Endometrium (tissue), 2 donors: ENCODE measurements around the gene NEO1.

ENCODE experiments used
- FAIRE-seq: peaks from 2 replicates; lab custom pipeline; 2012; peaks lifted over from hg19 to GRCh38; lab: Jason Lieb, UNC
- donor health status: control.
- donor health status: control.

Gene NEO1

DNA sequence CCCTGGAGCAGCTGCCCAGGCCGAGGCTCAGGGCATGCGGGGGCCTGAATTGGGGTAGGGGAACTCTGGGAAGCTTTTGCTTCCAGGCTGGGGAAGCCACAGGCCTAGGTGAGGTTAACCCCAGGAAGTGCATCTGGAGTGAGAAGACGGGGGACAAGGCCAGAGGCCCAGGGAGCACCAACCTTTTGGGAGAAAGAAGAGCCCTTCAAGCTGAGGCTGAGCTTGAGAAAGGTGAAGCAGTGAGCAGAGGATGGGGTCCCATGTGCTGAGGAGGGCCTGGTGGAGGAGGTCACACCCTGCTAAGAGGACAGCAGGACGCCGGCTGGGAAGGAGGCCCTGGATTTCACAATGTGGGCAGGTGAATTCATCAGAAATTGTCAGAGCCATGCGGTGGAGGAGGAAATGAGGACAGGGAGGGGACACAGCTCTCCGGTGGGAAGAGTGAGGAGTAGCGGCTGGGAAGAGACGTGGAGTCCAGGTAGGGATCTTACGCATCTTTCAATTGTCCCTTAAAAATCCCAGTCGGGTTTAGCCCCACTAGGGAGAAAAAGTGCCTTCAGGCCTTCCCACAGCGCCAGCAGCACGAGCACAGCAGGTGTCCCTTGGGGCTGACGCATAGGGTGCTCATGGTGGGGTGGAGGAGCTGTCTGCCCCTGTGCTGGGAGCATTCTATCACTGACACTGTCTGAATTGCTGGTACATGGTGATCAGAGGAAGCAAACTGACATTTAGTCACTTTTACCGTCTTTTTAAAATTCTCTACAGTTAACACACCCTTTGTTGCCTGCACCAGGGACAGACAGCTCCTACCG lies 265.6 kb downstream of the NEO1 start:
- no peak for FAIRE-seq

GRCh38 chr15:73318463-73319351 lies 266.4 kb downstream of the NEO1 start:
- FAIRE-seq = no peak

DNA sequence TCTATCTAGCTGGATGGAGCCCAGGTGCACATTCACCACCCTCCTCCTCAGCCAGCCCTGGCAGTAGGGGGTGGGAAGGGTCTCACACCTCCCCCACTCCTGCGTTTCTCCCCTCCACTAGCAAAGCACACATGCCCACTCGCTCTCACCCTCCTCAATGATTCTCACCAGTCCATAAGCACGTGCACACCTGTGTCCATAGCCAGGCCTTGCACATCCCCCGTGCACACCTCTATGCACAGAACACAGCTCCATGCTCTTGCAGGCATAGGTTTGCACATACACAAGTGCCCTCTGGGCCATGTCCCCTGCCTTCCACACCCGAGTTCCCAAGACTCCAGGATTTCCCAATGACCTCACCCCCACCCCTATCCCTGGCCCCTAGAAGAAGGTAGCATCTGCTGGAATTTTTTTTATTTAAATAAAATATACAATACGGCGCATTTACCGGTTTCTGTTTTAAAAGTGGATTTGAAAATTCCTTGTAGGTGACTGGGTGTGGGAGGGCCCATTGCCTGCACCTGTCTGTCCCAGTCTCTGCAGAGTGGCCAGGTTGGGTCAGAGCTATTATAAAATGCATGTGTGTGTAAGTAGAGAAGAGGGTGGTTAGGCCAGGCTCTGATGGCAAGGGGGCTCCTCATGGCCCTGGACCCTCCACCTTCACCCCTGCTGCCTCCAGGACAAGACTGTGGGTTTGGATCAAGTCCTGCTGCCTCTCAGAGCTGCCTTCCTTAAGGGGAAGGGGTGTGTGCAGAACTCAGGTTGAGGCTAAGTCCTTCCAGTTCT lies 267.4 kb downstream of the NEO1 start:
- no peak for FAIRE-seq

DNA sequence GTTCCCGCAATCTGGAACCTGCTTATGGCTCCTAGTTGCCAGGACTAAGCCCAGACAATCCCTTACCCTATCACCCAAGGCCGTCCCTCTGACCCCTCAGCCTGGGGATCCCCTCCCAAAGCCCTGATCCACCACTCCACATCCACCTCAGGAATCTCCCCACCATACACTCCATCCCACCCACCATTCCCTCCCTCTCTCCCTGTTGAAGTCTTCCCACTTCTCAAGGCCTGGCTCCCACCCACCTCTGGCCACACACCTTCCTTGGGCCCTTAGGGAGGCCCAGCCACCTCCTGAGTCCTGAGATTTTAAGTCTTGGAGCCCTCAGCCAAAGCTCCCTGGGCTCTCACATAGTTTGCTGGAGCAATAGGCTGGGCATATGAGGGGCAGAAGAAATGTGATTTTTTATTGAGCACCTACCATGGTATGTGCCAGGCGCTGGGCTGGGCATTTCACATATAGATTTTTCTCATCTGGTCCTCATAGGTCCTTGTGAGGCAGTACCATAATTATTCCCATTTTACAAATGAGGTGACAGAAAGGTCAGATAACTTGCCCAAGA lies 268.4 kb downstream of the NEO1 start:
- no peak for FAIRE-seq

DNA sequence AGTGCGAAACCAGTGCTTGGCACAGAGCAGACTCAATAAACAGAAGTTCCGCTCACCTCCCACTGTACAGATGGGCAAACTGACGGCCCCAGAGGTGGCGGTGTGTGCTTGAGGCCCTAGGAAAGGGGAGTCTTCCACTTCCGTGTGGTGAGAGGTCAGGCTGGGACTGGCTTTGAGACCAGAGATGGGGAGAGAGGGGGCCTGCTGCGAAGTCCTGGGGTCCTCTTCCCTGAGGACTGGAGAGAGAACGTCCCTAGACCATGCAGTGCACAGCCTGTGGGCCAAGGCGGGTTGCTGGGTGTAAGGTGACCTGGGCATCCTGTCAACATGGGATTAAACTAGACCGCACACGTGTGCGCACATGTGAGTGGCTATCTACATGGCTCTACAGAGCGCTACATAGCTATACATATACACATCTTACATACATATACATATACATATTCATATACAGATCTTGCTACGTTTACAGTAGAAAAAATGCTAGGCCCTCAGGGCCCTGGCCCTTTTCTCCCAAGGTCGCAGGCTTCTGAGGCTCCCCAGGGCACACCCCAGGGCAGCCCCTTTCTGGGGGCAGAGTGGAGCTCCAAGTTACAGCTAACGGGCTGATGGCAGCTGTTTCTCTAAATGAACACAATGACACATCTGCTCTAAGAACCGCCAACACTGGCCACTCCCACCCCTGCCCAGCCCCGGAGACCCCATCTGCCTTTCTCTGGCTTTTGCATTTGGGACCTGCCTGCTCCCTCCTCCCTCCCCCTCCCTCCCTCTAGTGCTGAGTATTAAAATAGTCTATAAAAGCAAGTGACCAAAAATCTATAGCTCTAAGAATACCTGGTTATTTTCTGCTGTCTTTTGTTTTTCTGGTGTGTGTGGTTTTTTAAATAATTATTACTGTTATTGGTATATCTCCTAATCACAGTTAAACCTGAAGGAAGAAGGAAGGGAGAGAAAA lies 269.5 kb downstream of the NEO1 start:
- FAIRE-seq = no peak

DNA sequence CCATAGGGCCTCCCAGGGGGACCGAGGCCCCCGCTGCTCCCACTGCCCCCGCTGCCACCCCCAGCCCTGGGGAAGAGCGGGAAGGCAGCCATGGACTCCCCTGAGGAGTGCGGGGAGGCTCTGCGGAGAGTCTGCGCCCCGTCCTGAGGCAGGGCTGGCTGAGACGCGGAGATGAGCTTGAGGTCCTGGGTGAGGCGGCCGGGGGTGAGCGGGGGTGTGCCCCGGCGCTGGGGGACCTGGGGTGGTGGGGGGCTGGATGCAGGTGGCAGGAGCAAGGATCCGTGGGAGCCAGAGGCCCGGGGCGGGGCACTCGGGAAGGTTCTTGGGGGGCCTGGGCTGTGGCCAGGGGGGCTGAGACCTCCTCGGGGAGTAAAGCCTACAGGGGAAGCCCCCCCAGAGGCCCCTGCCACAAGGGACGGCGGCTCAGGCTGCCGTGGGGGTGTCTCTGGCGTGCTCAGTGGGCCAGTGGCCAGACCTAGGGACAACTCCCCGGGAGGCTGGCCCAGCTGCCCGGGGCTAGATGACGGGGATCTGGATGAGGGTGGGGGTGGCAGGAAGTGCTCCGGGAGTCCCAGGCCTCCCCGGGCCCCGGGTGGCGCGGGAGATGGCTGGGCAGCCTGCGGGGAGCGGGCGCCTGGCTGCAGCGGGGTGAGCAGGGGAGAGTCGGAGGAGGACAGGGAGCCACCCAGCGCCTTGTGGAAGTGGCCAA lies 270.6 kb downstream of the NEO1 start:
- FAIRE-seq = no peak

- FAIRE-seq = no peak
Measured at GRCh38 chr15:73323374-73323955, 271.2 kb downstream of the NEO1 start.

GRCh38 chr15:73323956-73324355 lies 271.7 kb downstream of the NEO1 start:
- no peak for FAIRE-seq

DNA sequence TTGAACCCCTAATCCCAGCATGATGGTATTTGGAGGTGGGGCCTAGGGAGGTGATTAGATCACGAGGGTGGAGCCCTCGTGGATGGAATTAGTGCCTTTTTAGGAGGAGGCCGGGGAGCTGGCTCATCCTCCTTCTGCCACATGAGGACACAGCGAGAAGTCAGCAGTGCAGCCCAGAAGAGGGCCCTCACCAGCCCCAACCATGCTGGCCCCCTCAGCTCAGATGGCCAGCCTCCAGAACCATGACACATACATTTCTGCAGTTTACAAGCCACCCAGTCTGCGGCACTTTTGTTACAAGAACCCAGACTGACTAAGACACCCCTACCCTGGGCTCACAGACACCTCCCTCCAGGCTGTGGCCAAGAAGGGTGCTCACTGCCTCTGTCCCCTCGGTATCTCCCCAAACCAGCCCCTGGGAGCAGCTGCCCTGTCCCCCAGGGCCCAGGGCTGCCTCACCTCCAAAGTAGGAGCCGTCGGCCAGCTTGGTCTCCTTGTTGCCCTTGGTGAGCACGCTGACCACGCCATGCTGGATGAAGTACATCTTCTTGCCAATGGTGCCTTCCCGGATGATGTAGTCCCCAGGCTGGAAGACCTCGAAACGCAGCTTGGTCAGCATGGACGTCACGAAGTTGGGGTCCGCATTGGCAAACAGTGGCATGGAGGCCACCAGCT lies 272.4 kb downstream of the NEO1 start:
- no peak for FAIRE-seq

GRCh38 chr15:73325191-73325861 lies 273.1 kb downstream of the NEO1 start:
- FAIRE-seq = no peak

DNA sequence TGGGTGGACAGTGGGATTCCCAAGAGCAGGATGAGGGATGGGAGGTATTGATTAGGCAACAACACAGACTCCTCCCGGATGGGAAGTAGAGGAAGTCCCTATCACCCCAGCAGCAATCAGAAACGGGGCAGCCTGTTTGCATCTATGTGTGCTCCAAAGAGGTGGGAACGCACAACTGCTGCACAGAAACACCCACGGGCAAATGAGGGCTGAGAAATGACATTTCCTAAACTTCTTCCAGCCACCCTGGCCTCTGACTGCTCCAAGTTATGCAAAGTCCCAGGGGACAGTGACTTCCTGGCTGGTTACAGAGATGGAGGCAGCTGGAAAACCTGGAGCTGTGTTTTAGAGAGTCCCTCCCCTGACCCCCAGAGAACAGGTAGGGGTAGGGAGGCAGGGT lies 273.9 kb downstream of the NEO1 start:
- FAIRE-seq = no peak

GRCh38 chr15:73328149-73328820 lies 276.0 kb downstream of the NEO1 start:
- FAIRE-seq = no peak

DNA sequence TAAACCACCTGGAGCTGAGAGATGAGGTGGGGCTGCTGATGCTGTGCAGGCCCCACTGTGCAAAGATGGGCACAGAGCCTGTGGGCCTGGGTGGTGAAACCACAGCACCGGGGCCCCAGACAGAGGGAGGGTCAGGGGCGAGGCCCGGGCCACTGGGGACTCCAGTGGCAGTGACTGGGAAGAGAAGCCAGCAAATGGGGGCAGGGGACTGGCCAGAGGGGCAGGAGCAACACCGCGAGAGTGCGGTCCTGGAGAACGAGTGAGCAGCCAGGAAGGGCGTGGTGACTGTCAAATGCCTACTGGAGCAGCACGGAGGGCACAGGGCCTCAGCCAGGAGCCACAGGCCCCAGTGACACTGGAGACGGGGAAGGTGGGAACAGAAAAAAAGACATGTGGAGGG lies 276.7 kb downstream of the NEO1 start:
- FAIRE-seq = no peak

- no peak for FAIRE-seq
Measured at GRCh38 chr15:73329501-73330200, 277.4 kb downstream of the NEO1 start.

DNA sequence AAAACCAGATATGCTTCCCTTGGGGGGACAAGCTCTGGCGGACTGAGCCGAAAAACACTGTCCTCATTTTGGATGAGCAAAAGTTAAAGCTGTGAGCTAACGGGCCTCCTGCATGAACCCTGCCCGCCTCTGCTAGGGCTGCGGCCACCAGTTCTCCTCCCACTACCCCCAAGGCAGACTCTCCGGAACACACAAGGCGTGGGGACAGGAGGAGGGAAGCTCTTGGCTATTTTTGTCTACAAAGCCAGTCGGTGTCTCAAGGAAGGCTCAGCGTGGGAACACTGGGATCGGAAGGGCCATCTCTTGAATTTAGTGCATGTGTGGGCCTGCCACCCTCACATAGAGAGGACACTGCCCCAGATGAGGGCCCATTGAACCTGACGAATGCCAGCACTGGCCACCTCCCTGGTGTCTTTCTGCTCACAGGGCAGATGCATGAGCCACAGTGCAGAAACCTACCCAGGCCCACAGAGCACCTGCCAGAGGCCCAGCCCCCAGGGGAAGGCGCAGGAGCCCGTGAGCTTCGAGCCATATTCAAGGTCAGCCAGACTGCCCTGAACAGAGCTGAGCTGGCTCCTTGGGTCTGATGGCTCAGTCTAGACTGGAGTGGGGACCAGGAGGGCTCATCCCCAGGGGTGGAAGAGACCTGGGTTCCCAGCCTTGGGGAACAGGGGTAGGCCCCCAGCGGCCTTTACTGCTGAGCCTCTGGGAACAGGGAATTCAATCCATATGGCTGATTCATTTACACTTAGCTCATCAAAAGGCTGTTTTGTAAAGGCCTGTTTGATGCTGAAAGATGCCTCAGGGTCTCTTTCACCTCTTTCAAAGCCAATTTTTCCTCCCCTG lies 278.2 kb downstream of the NEO1 start:
- no peak for FAIRE-seq

- FAIRE-seq = no peak
Measured at GRCh38 chr15:73331501-73331900, 279.2 kb downstream of the NEO1 start.
